ENCODE measurements around the gene S100A10. TPM values are rescaled to one million over a fixed set of nuclear protein-coding genes. Genes with fewer than 3 reads are reported as not detected.
A peak's percentile ranks its signal among the peaks of the same experiment; 100 is the strongest.

The S100A10 gene
- total and polyA plus RNA-seq, 4 donors = 7.0 to 99.5 (median 35.4) TPM

- TF ChIP-seq CTCF (IDR thresholded peaks at IDR 0.05; ENCODE audit: low read depth, low read length, missing input control) (no peak), EGR1 (IDR thresholded peaks at IDR 0.05; ENCODE audit: low read depth in 2 of 2) (no peak), YY1 (IDR thresholded peaks at IDR 0.05) (peak; percentile 39), SP1 (IDR thresholded peaks at IDR 0.05) (peak; percentile 84), HNF4A (conservative IDR thresholded peaks at IDR 0.05) (peak; percentile 76)
Observed at GRCh38 chr1:151975311-151976014, 18.2 kb downstream of the S100A10 start (continued).

- Histone ChIP-seq H3K4me3 (ENCODE audit: low read depth in 1 of 3, low read length in 3 of 3) (no peak overlapping the region), H3K4me1 (ENCODE audit: control insufficient read depth in 4 of 4, insufficient read depth in 4 of 4, low read length in 3 of 4) (peaks cover 5 to 25% (median 17%) of the 10 kb centered on the region in 4 donors), H3K27me3 (ENCODE audit: control insufficient read depth in 4 of 4, insufficient read depth in 4 of 4, low read length in 3 of 4) (no peaks in the 10 kb centered on the region), H3K27ac (ENCODE audit: low read depth in 1 of 2, low read length in 2 of 2) (no peak overlapping the region), H3K9me3 (ENCODE audit: control insufficient read depth in 4 of 4, low read length in 3 of 4) (no peaks in the 10 kb centered on the region), H3K36me3 (ENCODE audit: control insufficient read depth in 4 of 4, insufficient read depth in 3 of 4, low read depth in 1 of 4, low read length in 3 of 4) (no peaks in the 10 kb centered on the region), H3K9ac (ENCODE audit: low read depth in 1 of 2, low read length in 2 of 2) (no peak overlapping the region)
- 57% methylated on average over 7 of the region's 7 CpGs for WGBS
- DNase-seq (ENCODE audit: low spot score) = no peak
- TF ChIP-seq RXRA (IDR thresholded peaks at IDR 0.05) = no peak
Observed at GRCh38 chr1:151972542-151973248, 21.0 kb downstream of the S100A10 start.

GRCh38 chr1:151970626-151971025, 23.0 kb downstream of the S100A10 start:
- H3K4me1 ChIP-seq (ENCODE audit: control insufficient read depth in 4 of 4, insufficient read depth in 4 of 4, low read length in 3 of 4) = peaks cover 1 to 14% (median 13%) of the 10 kb centered on the region in 4 donors
- WGBS = 84% methylated on average over 4 of the region's 4 CpGs
- H3K9me3 ChIP-seq (ENCODE audit: control insufficient read depth in 4 of 4, low read length in 3 of 4) = no peaks in the 10 kb centered on the region
- no peaks in the 10 kb centered on the region for H3K27me3 ChIP-seq (ENCODE audit: control insufficient read depth in 4 of 4, insufficient read depth in 4 of 4, low read length in 3 of 4)
- TF ChIP-seq SP1 (IDR thresholded peaks at IDR 0.05) (no peak), TAF1 (conservative IDR thresholded peaks at IDR 0.05) (no peak), HNF4G (IDR thresholded peaks at IDR 0.05) (no peak), JUND (IDR thresholded peaks at IDR 0.05) (no peak), REST (IDR thresholded peaks at IDR 0.05) (no peak), ATF3 (IDR thresholded peaks at IDR 0.05) (no peak), GABPA (IDR thresholded peaks at IDR 0.05 in 1 of 2, conservative IDR thresholded peaks at IDR 0.05 in 1 of 2) (no peak), FOXA2 (IDR thresholded peaks at IDR 0.05) (no peak), HNF4A (conservative IDR thresholded peaks at IDR 0.05) (no peak), EGR1 (IDR thresholded peaks at IDR 0.05; ENCODE audit: low read depth in 2 of 2) (no peak), RAD21 (IDR thresholded peaks at IDR 0.05) (no peak), CTCF (IDR thresholded peaks at IDR 0.05; ENCODE audit: low read depth, low read length, missing input control) (no peak), YY1 (IDR thresholded peaks at IDR 0.05) (no peak)
- H3K36me3 ChIP-seq (ENCODE audit: control insufficient read depth in 4 of 4, insufficient read depth in 3 of 4, low read depth in 1 of 4, low read length in 3 of 4) = no peaks in the 10 kb centered on the region
- no peak for DNase-seq (ENCODE audit: low spot score)
- H3K9ac ChIP-seq (ENCODE audit: low read depth in 1 of 2, low read length in 2 of 2) = no peak overlapping the region
- no peak overlapping the region for H3K4me3 ChIP-seq (ENCODE audit: low read depth in 1 of 3, low read length in 3 of 3)
- no peak overlapping the region for H3K27ac ChIP-seq (ENCODE audit: low read depth in 1 of 2, low read length in 2 of 2)
